ENCODE measurements around the gene CD2. TPM values are rescaled to one million over a fixed set of nuclear protein-coding genes. Genes with fewer than 3 reads are reported as not detected.

The CD2 gene
- total RNA-seq, 1 donor from 2014 or later, result 11.4 TPM

DNA sequence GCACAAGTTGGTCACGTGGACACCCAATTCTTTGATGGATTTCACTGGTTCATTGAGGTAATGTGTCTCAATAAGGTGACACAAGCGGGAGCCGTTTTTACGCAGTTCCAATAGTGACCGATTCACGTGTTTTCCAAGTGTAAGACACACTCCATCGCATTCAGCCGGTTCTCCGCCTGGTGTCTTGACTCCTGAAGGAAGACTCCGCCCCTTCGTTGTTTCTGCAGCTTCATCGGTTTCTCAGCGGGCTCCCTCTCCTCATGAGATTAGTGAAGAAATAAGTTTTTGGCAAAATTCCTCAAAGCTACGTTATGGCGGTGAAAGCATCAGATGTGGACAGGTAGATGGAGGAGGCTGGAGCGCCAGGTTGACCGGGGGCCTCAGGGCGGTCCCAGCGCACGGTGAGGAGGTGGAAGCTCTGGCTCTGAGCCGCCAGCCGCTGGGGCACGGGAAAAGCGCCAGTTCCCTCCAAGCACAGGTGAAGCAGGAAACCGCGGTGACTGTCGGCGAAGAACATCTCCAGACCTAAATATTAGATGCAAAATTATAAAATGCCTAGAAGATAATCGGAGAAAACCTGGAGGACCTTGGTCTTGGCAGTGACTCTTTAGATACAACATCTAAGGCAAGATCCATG lies 21.0 kb downstream of the CD2 start:
- Histone ChIP-seq H3K4me1 (no peaks in the 10 kb centered on the region), H3K36me3 (no peaks in the 10 kb centered on the region), H3K27ac (no peak overlapping the region), H3K4me3 (no peak overlapping the region), H3K27me3 (no peaks in the 10 kb centered on the region), H3K9me3 (no peaks in the 10 kb centered on the region)
- no peak for TF ChIP-seq CTCF (IDR thresholded peaks at IDR 0.05)
- no peak for DNase-seq
- intact Hi-C loops (cut with DNase I), result no loop called here
- ATAC-seq, result no peak

- no peak overlapping the region for H3K27ac ChIP-seq
- DNase-seq (no peak), ATAC-seq (no peak)
- intact Hi-C loops (cut with DNase I), result no loop called here
- no peak for TF ChIP-seq CTCF (IDR thresholded peaks at IDR 0.05)
- no peaks in the 10 kb centered on the region for H3K9me3 ChIP-seq
- no peaks in the 10 kb centered on the region for H3K4me1 ChIP-seq
- no peaks in the 10 kb centered on the region for H3K36me3 ChIP-seq
- no peak overlapping the region for H3K4me3 ChIP-seq
- no peaks in the 10 kb centered on the region for H3K27me3 ChIP-seq
Measured at GRCh38 chr1:116777831-116778830, 23.9 kb downstream of the CD2 start.

- no peaks in the 10 kb centered on the region for H3K9me3 ChIP-seq
- intact Hi-C loops (cut with DNase I), result no loop called here
- DNase-seq (no peak), ATAC-seq (no peak)
- H3K27me3 ChIP-seq, result no peaks in the 10 kb centered on the region
- no peaks in the 10 kb centered on the region for H3K4me1 ChIP-seq
- no peak for TF ChIP-seq CTCF (IDR thresholded peaks at IDR 0.05)
- H3K36me3 ChIP-seq, result no peaks in the 10 kb centered on the region
- H3K27ac ChIP-seq, result no peak overlapping the region
- no peak overlapping the region for H3K4me3 ChIP-seq
Measured at GRCh38 chr1:116781034-116781433, 26.8 kb downstream of the CD2 start.

DNA sequence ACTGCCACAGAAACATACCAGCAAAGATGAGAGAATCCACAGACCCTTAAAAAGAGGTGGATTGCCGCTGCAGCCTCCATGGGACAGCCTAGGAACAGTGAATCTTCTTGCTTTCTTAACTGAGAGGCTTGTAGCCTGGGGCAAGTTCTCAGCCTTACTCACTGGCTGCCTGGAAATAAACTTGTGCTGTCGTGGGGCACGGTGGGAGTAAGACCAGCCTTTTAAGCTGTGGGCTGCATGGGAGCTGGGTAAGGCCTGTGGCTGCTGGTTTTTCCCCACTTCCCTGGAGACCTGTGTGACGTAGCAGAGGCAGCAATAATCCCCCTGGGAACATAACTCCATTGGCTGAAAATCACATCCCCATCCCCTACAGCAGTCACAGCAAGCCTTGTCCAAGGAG lies 30.8 kb downstream of the CD2 start:
- Histone ChIP-seq H3K27ac (no peak overlapping the region), H3K4me1 (no peaks in the 10 kb centered on the region), H3K9me3 (no peaks in the 10 kb centered on the region), H3K27me3 (no peaks in the 10 kb centered on the region), H3K36me3 (no peaks in the 10 kb centered on the region), H3K4me3 (no peak overlapping the region)
- no peak for DNase-seq
- no peak for ATAC-seq
- TF ChIP-seq CTCF (IDR thresholded peaks at IDR 0.05), result no peak
- intact Hi-C loops (cut with DNase I), result no loop called here

DNA sequence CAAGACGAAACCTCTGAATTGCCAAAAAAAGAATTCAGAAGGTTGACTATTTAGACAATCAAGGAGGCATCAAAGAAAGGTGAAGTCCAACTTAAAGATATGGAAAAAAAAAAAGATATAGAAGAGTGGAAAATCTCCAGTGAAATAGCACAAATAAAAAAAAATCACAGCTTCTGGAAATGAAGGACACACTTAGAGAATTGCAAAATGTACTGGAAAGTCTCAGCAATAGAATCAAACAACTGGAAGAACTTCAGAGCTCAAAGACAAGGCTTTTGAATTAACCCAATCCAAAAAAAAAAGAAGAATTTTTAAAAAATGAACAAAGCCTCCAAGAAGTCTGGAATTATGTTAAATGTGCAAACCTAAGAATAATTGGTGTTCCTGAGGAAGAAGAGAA lies 31.8 kb downstream of the CD2 start:
- ATAC-seq (no peak), DNase-seq (no peak)
- Histone ChIP-seq H3K9me3 (no peaks in the 10 kb centered on the region), H3K27me3 (no peaks in the 10 kb centered on the region), H3K4me3 (no peak overlapping the region), H3K27ac (no peak overlapping the region), H3K4me1 (no peaks in the 10 kb centered on the region), H3K36me3 (no peaks in the 10 kb centered on the region)
- intact Hi-C loops (cut with DNase I), result no loop called here
- no peak for TF ChIP-seq CTCF (IDR thresholded peaks at IDR 0.05)
